KOPT-K1 (cell line): Measurements from ENCODE around the gene GALNT18.

Experiments
- H3K27ac ChIP-seq: fragments of 200-600 bp; sonication (generic); 2 replicates; pipeline ENCODE4 v1.5.1; 2016; ENCODE audit warnings: antibody characterized with exemption, mild to moderate bottlenecking, low read depth, low read length; ENCODE audit not compliant: poor library complexity, severe bottlenecking
- H3K36me3 ChIP-seq: fragments of 200-600 bp; sonication (generic); 2 replicates; pipeline ENCODE4 v1.5.1; 2017; ENCODE audit warnings: antibody characterized with exemption, mild to moderate bottlenecking, low read length, moderate library complexity; ENCODE audit not compliant: insufficient read depth
- H3K9me3 ChIP-seq: fragments of 200-600 bp; sonication (generic); 2 replicates; pipeline ENCODE4 v1.5.1; 2017; ENCODE audit warnings: antibody characterized with exemption, low read length, mild to moderate bottlenecking; ENCODE audit not compliant: insufficient read depth, poor library complexity, severe bottlenecking

Gene GALNT18

DNA sequence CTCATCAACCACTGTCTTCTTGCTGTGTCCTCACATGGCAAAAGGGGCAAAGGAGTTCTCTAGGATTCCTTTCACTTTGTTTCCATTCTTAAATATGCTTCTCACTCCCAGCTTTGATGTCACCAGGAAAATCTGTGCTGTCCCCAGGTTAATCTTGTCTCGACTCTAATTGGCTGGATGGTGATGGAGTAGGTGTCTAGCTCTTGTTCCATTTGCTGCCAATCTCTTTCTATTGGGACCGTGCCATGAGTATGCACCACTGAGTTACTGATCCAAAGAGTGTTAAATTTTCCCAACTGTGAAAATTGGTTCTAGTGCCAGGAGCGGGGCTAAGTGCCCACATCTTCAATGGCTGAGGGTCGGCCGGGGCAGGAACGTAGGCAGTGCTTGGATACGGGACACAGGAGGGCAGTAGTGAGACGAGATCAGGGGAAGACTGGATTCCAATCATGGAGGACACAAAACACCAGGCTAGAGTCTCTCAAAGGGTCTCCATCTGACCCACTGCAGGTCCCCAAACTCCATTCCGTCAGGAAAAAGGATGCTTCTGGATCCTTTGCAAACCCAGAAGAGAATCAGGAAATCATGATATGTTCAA is 221.1 kb downstream of the GALNT18 start:
- Histone ChIP-seq H3K36me3 (no peaks in the 10 kb centered on the region), H3K9me3 (no peaks in the 10 kb centered on the region), H3K27ac (no peak overlapping the region)

DNA sequence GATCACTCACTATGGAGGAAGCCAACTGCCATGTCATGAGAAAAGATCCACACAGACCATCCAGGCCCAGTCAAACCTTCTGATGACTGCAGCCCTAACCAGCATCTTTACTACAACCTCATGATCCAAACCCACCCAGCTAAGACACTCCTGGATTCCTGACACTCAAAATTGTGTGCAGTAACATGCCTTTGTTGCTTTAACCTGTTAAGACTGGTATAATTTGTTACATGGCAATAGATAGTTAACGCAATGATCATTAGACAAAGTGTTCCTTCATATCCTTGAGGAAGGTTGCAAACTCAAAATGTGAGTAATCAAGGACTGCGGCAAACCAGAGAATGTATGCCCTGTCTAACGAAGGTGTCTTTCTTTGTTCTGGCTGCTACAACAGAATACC is 221.7 kb downstream of the GALNT18 start:
- no peaks in the 10 kb centered on the region for H3K36me3 ChIP-seq
- H3K9me3 ChIP-seq: no peaks in the 10 kb centered on the region
- no peak overlapping the region for H3K27ac ChIP-seq

DNA sequence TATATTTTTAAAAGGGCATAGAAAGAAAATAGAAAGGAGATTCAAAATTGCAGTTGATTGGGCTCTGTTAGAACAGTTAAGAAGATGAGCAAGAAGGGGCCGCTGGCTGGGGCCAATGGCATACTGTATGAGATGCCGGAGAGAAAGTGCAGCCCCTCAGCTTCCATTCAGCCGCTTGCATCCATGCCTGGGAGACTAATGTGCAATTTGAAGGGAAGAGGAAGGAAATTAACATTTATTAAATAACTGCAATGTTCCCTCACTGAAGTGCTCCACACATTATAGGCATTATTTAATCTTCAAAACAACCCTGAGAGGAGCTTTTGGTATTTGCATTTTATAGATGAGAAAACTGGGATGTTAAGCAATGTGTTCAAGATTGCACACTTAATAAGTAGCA is 224.0 kb downstream of the GALNT18 start:
- H3K9me3 ChIP-seq: no peaks in the 10 kb centered on the region
- no peaks in the 10 kb centered on the region for H3K36me3 ChIP-seq
- H3K27ac ChIP-seq: no peak overlapping the region

DNA sequence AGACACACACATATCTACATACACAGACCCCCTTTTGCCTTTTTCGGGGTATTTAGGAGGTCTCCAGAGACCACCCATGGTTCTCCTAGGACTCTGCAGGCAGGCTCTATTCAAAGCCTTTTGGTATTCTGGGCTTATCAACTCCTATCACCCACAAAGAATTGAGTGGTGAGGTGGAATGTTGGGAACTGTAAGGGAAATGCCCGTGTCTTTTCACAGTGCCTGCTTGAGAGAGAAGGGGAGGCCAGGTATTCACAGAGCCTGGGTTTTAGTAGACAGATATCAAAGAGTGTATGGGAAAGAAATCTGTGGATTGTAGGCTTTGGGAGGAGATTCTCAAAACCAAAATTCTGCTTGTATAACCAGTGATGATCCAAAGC is 224.8 kb downstream of the GALNT18 start:
- Histone ChIP-seq H3K36me3 (no peaks in the 10 kb centered on the region), H3K9me3 (no peaks in the 10 kb centered on the region), H3K27ac (no peak overlapping the region)

DNA sequence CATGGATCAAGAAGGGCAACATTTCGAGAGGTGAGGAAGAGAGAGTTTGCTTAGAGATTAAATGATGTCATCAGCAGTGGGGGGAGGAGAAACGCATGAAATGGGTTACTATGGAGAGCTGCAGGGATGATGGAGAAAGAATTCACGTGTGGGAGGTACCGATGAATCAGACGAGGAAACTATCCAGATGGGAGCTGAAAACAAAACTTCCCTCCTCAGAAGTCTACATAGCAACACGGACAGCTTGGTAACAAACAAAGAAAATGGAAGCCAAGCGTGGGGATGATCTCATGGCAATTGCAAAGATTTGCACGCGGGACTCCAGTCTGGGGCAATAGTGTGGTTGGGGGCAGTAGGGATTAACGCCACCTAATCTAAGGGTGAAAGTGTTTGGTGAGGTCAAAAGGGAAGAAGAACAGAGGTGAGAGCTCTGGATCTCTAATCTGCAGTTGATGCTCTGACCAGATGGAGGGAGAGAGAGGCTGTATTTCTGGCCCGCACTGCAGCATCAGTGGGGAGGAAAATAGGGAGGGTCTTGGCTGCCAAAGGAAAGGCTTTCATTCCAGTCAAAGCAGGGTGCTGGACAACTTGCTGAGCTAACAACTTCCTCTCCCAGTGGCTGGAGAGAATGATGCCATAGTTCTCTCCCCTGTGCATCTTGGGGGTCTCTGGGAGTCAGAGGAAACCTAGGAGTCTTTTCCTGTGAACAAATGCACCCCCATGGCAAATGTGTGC is 225.3 kb downstream of the GALNT18 start:
- no peak overlapping the region for H3K27ac ChIP-seq
- H3K36me3 ChIP-seq: no peaks in the 10 kb centered on the region

DNA sequence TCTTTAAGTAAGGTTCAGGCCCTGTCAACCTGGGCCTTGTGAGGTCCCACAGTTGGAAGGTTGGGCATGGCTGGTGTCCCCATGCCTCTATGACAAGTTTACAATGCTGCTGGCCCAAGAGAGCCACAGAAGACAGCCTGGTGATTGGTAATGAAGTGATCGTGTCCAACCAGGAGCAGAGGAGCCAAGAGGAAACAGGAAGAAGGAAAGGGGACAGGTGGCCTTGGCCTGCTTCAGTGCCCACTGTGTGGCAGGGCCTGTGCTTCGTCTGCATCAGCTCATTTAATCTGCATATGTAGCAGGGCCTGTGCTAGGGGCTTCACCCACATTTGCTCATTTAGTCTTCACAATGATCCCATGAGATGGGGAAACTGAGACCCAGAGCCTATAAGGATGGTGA is 226.7 kb downstream of the GALNT18 start:
- no peak overlapping the region for H3K27ac ChIP-seq
- no peaks in the 10 kb centered on the region for H3K9me3 ChIP-seq
- H3K36me3 ChIP-seq: no peaks in the 10 kb centered on the region

More for the DNA sequence above, 225.3 kb downstream of the GALNT18 start:
- H3K9me3 ChIP-seq: no peaks in the 10 kb centered on the region

DNA sequence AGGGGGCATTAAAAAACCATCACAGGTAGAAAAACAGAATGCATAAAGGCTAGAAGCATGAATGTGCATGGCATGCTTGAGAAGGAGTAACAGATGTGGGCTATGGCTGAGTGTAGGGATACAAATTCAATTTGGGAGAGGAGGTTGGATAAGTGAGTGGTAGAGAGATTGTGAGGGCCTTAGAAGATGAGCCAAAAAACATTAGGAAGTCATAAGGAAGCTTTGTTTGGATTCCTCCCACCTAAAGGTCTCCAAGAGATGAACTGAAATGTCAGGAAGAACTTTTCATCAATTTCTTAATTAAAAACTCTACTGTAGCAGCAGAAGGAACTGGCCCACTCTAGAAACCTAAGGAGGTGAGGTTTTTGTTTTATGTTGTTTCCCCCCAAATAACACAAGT is 227.6 kb downstream of the GALNT18 start:
- Histone ChIP-seq H3K9me3 (no peaks in the 10 kb centered on the region), H3K27ac (no peak overlapping the region), H3K36me3 (no peaks in the 10 kb centered on the region)

DNA sequence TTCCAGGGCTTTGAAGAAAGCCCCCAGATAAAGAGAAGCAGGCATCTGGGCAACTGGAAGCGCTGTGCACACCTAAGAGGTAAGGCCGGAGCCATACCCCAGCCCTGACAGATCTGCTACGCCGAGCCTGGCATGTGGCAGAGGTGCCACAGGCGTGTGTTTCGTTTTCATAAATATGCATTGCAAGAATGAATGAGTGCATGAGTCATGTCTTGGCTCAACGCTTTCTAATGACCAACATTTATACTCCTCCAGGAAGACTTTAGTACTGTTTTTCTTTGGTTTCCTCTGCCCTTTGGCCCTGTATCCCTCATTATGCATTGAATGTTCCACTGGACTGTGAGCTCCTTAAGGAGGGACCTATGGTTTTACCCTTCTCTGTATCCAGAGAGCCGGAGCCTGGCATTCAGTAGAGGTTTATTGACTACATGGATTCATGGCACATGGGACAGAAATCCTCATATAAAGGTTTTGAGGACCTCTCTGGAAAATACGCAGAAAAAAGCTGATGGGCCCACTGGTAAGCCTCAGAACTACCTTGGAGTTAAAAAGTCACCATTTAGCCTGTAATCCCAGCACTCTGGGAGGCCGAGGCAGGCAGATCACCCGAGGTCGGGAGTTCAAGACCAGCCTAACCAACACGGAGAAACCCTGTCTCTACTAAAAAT is 229.9 kb downstream of the GALNT18 start:
- Histone ChIP-seq H3K36me3 (no peaks in the 10 kb centered on the region), H3K27ac (no peak overlapping the region), H3K9me3 (no peaks in the 10 kb centered on the region)

DNA sequence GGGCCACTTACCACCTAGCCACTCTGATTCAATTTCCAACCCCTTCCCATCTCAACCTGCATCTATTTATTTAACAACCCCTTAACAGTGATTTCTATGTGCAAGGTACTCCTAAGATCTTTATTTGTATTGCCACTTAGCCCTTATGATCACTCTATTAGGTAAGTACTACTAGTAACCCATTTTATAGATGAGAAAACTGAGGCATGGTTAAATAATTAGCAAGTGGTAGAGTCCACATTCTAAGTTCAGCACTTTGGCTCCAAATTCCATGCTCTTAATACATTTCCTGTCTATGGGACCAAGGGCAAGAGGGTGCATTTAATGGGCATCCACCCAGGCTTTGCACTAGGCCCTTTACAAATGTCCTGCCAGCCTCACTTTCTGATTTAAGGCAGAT is 230.6 kb downstream of the GALNT18 start:
- no peak overlapping the region for H3K27ac ChIP-seq
- H3K36me3 ChIP-seq: no peaks in the 10 kb centered on the region
- no peaks in the 10 kb centered on the region for H3K9me3 ChIP-seq

DNA sequence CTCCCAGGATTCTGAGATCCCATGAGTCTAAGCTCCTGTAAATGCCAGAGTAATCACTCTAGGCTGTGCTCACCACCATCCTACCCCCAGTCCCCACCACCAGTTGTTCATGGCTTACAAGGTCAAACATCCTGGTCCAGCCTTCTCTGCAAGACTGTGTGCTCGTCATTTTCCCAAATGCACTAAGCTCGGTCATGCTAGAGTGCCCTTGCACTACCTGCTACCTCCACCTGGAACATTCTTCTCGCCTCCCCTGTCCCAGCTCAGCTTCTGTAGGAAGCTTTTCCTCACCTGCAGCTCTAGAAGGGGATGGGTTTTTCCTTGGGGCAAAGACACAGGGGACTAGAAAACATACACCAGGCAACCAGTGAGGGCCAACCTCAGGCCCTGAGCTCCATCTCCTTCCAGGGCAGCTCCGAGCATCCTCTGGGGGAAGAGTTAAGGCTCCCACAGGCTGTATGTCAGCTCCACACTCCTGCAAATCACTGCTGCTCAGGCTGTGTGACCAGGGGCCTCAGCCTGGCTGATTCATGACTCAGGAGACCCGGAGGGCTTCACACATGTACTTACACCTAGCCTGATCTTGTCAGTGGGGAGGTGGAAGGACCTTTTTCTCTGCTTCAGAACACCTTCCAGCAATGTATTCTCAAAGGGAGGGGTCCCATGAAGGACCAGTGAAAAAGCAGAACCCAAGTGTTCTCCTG is 231.6 kb downstream of the GALNT18 start:
- Histone ChIP-seq H3K9me3 (no peaks in the 10 kb centered on the region), H3K27ac (no peak overlapping the region), H3K36me3 (no peaks in the 10 kb centered on the region)

DNA sequence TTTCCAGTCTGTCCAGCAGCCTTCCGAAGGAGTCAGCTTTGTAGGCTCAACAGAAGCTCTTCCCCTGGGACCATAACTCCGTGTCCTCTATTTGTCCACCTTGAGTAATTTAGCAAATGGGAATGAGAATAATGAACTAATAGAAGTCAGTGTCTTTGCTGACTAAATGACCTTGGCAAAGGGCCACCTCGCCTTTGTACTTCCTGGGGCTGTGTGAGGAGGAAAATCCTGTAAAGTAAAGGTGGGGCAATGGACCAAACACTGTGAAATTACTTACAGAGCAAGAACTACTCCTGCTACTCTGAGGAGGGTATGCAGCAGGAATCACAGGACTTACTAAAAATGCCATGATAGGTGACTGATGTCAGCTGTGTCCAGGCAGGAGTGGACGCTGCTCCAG is 232.6 kb downstream of the GALNT18 start:
- Histone ChIP-seq H3K27ac (no peak overlapping the region), H3K36me3 (no peaks in the 10 kb centered on the region), H3K9me3 (no peaks in the 10 kb centered on the region)

DNA sequence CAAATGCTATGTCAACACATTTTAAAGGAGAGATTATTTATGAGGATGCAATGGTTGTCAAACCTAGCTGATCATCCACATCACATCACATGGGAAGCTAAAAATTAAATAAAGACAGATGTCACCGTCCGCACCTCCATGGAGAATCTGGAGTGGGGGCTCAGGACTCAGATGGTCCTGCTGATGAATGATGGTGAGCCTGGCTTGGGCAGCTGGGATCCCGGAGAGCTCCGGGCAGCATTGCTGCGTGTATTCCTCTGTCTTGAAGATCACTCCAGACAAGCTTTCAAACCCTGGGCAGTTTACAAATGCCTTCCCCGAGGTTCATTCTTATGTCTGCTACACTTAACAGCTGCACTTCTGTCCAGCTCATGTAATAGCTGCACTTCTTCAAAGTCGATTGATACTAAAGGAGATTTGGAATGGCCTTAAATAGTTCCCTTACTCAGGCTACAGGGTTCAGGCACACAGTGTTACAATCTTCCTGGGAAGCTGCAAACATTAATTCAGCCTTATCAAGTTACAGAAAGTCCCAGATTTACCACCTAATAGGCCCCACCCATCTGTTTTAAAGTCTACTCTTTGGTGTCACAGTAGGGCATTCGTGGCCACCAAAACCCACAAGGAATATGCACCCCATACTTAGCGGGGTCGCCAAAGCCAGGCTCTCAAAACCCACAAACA is 234.0 kb downstream of the GALNT18 start:
- H3K27ac ChIP-seq: no peak overlapping the region
- no peaks in the 10 kb centered on the region for H3K36me3 ChIP-seq
- H3K9me3 ChIP-seq: no peaks in the 10 kb centered on the region

DNA sequence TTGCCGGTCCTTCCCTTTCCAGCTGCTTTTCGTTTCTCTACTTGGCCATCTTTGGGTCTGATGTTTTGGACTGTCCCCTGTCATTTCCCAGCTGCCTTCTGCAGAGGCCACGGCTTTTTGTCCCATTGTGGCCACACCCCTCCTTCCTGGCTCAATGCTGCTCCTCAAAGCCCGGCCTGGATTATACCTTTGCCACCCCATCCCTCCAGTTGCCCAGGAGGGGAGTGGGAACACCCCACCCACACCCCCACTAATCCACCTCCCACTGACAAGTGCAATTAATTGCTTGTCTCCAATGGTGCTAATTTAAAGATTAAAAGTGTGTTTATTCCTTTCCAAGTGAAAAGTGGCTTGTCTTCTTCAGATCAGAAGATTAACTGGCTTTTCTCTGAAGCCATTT is 234.6 kb downstream of the GALNT18 start:
- Histone ChIP-seq H3K36me3 (no peaks in the 10 kb centered on the region), H3K9me3 (no peaks in the 10 kb centered on the region), H3K27ac (no peak overlapping the region)

DNA sequence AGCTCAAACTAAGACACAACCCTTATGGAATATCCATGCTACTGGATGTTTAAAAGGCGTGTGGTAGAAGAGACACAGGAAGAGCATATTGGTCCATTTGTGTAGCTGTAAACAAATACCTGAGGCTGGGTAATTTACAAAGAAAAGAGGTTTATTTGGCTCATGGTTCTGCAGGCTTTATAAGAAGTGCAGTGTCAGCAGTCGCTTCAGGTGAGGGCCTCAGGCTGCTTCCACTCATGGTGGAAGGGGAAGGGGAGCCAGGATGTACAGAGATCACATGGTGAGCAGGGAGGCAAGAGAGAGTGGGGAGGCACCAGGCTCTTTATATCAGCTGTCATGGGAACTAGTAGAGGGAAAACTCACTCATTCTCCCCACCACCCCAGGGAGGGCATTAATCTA is 237.0 kb downstream of the GALNT18 start:
- Histone ChIP-seq H3K27ac (no peak overlapping the region), H3K9me3 (no peaks in the 10 kb centered on the region), H3K36me3 (no peaks in the 10 kb centered on the region)

DNA sequence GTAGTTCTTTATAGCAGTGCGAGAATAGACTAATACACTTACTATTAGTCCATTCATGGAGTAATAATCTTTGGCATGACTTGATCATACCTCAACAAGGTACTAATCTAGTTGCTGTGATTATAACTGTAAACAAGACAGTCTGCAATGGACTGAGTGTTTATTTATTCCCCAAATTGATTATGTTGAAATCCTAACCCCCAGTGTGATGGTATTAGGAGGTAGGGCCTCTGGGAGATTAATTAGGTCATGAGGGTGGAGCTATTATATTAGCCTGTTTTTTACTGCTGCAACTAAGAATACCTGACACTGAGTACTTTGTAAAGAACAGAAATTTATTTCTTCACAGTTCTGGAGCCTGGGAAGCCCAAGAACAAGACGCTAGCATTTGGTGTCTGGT is 237.8 kb downstream of the GALNT18 start:
- H3K9me3 ChIP-seq: no peaks in the 10 kb centered on the region
- no peak overlapping the region for H3K27ac ChIP-seq

More for the DNA sequence above, 237.8 kb downstream of the GALNT18 start:
- H3K36me3 ChIP-seq: no peaks in the 10 kb centered on the region
